ENCODE measurements around the gene MYO7B. TPM values are rescaled to one million over a fixed set of nuclear protein-coding genes. Genes with fewer than 3 reads are reported as not detected.

The MYO7B gene
- total and polyA plus RNA-seq, 9 of the 15 experiments (the other 6 are each of a cell fraction or from before 2014, with no cell fraction given), result 0.08 TPM; not detected in 8

GRCh38 chr2:127510073-127510472 is 25.4 kb upstream of the MYO7B start:
- Histone ChIP-seq H3K79me2 (ENCODE audit: control insufficient read depth, insufficient read depth, low read length) (peaks cover 87% of the 10 kb centered on the region), H3K9ac (ENCODE audit: insufficient read depth in 1 of 2, low read depth in 2 of 2, low read length in 2 of 2) (no peak overlapping the region), H3K27ac (ENCODE audit: extremely low read depth, low read depth, low read length) (no peak overlapping the region), H3K4me1 (replicated peaks in 1 of 2; ENCODE audit: control insufficient read depth in 2 of 2, insufficient read depth in 2 of 2, low read length in 2 of 2) (peaks cover 6 to 19% of the 10 kb centered on the region in 2 experiments; a peak in 3 of 5 replicates), H3K36me3 (ENCODE audit: control insufficient read depth, insufficient read depth, low read length) (peaks cover 70% of the 10 kb centered on the region), H3K4me2 (ENCODE audit: insufficient read depth, low read length) (no peak overlapping the region), H4K20me1 (replicated peaks; ENCODE audit: control insufficient read depth, insufficient read depth, low read length) (peaks cover 10% of the 10 kb centered on the region; the same call in 1 of the 2 replicates), H2AFZ (ENCODE audit: low read depth, low read length) (no peak overlapping the region), H3K27me3 (ENCODE audit: control insufficient read depth in 2 of 2, insufficient read depth in 2 of 2, low read length in 2 of 2) (no peaks in the 10 kb centered on the region), H3K4me3 (no peak overlapping the region), H3K9me1 (ENCODE audit: control insufficient read depth, insufficient read depth, low read length) (peaks cover 4% of the 10 kb centered on the region), H3K9me3 (replicated peaks; ENCODE audit: control insufficient read depth, insufficient read depth, low read depth, low read length) (no peaks in the 10 kb centered on the region)
- DNase-seq (ENCODE audit: extremely low read depth in 1 of 4, low spot score in 3 of 4) (no peak), ATAC-seq (no peak), FAIRE-seq (no peak)
- intact Hi-C loops (cut with micrococcal nuclease) (no loop called here), in situ Hi-C loops (cut with MboI) (no loop called here)
- CTCF ChIA-PET (ENCODE audit: low intra/inter-chr PET ratio), result no interaction called here
- BruUV-seq (replicated peaks), result no TSS peak
- WGBS (ENCODE audit: insufficient coverage, low coverage, missing lambda C conversion rate), result 87% methylated on average over 2 of the region's 2 CpGs
- TF ChIP-seq PTBP1 (IDR thresholded peaks at IDR 0.05; ENCODE audit: low read depth, low read length) (no peak), SMAD2 (IDR thresholded peaks at IDR 0.05; ENCODE audit: low read depth, low read length) (no peak), ZNF274 (IDR thresholded peaks at IDR 0.05; ENCODE audit: borderline replicate concordance, low read depth, low read length) (no peak), SNIP1 (IDR thresholded peaks at IDR 0.05; ENCODE audit: low read depth) (no peak), CEBPG (CRISPR knock-in tag; IDR thresholded peaks at IDR 0.05) (no peak), CEBPG (tag; conservative IDR thresholded peaks at IDR 0.05 in 1 of 2, IDR thresholded peaks at IDR 0.05 in 1 of 2) (peak in 1 of 2 experiments; percentile 11; a peak in 1 of 4 replicates), PKNOX1 (IDR thresholded peaks at IDR 0.05) (peak; percentile 51), HMGN3 (IDR thresholded peaks at IDR 0.05; ENCODE audit: borderline replicate concordance, extremely low read depth, insufficient read length, low read depth, low read length) (no peak), CEBPB (tag; IDR thresholded peaks at IDR 0.05) (peak; percentile 69)
- POLR2A ChIA-PET, result interaction anchor here (0.6 to 0.7 kb wide), 2 partner anchors 378 to 461 kb away, joined by 3 to 4 read pairs; no protein-coding TSS in a partner anchor

All from K562 (cell line).